ENCODE results near the gene MINDY4. TPM values are rescaled to one million over a fixed set of nuclear protein-coding genes. Genes with fewer than 3 reads are reported as not detected.
A peak's percentile ranks its signal among the peaks of the same experiment; 100 is the strongest.

MINDY4 gene
- total and polyA plus RNA-seq, 2 of the 4 experiments (the other 2 are of a cell fraction): 1.8 to 3.6 TPM

DNA sequence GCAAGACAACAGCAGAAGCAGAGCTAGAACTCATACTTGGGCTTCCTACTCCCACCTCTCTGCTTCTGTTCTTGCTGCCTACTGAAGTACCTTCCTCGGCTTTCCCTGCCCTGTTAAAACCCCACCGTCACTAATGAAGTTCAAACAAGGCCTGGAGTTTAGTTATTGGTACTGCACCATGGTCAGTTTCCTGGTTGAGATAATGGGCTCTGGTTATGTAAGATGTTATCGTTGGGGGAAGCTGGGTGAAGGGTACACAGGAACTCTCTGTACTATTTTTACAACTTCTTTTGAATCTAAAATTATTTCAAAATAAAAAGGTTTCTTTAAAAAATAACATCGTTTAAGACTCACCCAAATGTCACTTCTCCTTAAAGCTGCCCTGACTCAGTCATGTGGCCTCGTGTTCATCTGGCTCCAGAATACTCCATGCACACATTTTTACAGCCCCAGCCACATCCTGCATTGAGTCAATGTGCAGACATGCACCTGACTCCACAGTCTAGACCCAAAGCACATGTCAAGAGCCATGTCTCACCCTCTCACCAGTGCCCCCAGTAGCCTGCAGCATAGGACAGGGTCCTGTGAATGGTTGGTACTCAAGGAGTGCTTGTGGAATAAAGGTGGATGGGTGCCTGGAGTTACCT, 103.6 kb downstream of the MINDY4 start:
- Histone ChIP-seq H3K27ac (ENCODE audit: insufficient read depth, low read length) (no peak overlapping the region), H3K9me1 (ENCODE audit: insufficient read depth, low read length) (no peaks in the 10 kb centered on the region; the same call in 1 of the 2 replicates), H4K8ac (ENCODE audit: low read depth in 2 of 2, low read length in 2 of 2) (no peak overlapping the region), H4K20me1 (ENCODE audit: insufficient read depth, low read length) (no peaks in the 10 kb centered on the region), H3K9ac (ENCODE audit: low read depth, low read length) (no peak overlapping the region), H3K4ac (ENCODE audit: low read depth, low read length) (no peak overlapping the region), H2BK20ac (ENCODE audit: low read depth, low read length) (no peak overlapping the region), H3K14ac (replicated peaks; ENCODE audit: low read depth, low read length) (no peak overlapping the region), H3K79me1 (ENCODE audit: low read depth in 1 of 2, low read length in 2 of 2) (no peaks in the 10 kb centered on the region), H2BK120ac (ENCODE audit: low read depth, low read length) (no peak overlapping the region), H3K9me3 (ENCODE audit: control insufficient read depth, insufficient read depth, low read length) (peaks cover 5% of the 10 kb centered on the region; the same call in 1 of the 2 replicates), H3K4me1 (ENCODE audit: control insufficient read depth, insufficient read depth, low read length) (peaks cover 1% of the 10 kb centered on the region; the same call in 1 of the 2 replicates), H4K91ac (ENCODE audit: insufficient read depth, low read depth, low read length) (no peak overlapping the region), H3K36me3 (ENCODE audit: control insufficient read depth, insufficient read depth, low read length) (peaks cover 4% of the 10 kb centered on the region), H4K5ac (ENCODE audit: low read depth, low read length) (no peak overlapping the region), H3K27me3 (ENCODE audit: control insufficient read depth, insufficient read depth, low read length) (no peaks in the 10 kb centered on the region), H3K18ac (ENCODE audit: low read depth, low read length) (no peak overlapping the region), H3K23ac (ENCODE audit: low read depth, low read length) (no peak overlapping the region), H3K4me3 (ENCODE audit: insufficient read depth, low read depth, low read length) (no peak overlapping the region), H2AK9ac (replicated peaks; ENCODE audit: low read depth, low read length, poor library complexity) (peak overlapping the region; percentile 47), H2AK5ac (ENCODE audit: low read depth, low read length) (no peak overlapping the region), H3K4me2 (ENCODE audit: low read depth, low read length) (no peak overlapping the region), H2AFZ (replicated peaks; ENCODE audit: low read length, poor library complexity) (no peak overlapping the region), H2BK5ac (ENCODE audit: low read depth, low read length, poor library complexity, severe bottlenecking) (no peak overlapping the region), H3K56ac (ENCODE audit: extremely low read depth, insufficient read depth, low read length) (no peak overlapping the region), H2BK15ac (ENCODE audit: low read depth, low read length) (no peak overlapping the region)
- dilution Hi-C loops (cut with HindIII; ENCODE audit: low sequenced_read_pairs, unreplicated experiment): no loop called here
- intact Hi-C loops (cut with micrococcal nuclease): no loop called here
- no TSS peak for BruUV-seq (replicated peaks)
- DNase-seq (no peak), ATAC-seq (ENCODE audit: low read depth) (no peak)
- in situ Hi-C loops (cut with MboI; ENCODE audit: low sequenced_read_pairs): no loop called here
- ChIA-PET POLR2A (ENCODE audit: unreplicated experiment) (no interaction called here), CTCF (no interaction called here)
- WGBS, 2 experiments (ENCODE audit: extremely low coverage in 2 of 2, insufficient read length in 1 of 2): 100% methylated on average over 1 of the region's 5 CpGs; no CpG with 5 or more reads in 1 of the 2 experiments
- TF ChIP-seq CHD1 (IDR thresholded peaks at IDR 0.05; ENCODE audit: low read depth, low read length) (no peak), MAZ (IDR thresholded peaks at IDR 0.05; ENCODE audit: borderline replicate concordance, low read depth, low read length) (no peak), POLR2A (IDR thresholded peaks at IDR 0.05; ENCODE audit: low read depth, low read length) (no peak), RAD21 (IDR thresholded peaks at IDR 0.05; ENCODE audit: low read length) (no peak), MXI1 (IDR thresholded peaks at IDR 0.05; ENCODE audit: borderline replicate concordance, low read depth, low read length) (no peak), SMC3 (IDR thresholded peaks at IDR 0.05; ENCODE audit: low read depth, low read length) (no peak)
- TF ChIP-seq, protein P1, sequence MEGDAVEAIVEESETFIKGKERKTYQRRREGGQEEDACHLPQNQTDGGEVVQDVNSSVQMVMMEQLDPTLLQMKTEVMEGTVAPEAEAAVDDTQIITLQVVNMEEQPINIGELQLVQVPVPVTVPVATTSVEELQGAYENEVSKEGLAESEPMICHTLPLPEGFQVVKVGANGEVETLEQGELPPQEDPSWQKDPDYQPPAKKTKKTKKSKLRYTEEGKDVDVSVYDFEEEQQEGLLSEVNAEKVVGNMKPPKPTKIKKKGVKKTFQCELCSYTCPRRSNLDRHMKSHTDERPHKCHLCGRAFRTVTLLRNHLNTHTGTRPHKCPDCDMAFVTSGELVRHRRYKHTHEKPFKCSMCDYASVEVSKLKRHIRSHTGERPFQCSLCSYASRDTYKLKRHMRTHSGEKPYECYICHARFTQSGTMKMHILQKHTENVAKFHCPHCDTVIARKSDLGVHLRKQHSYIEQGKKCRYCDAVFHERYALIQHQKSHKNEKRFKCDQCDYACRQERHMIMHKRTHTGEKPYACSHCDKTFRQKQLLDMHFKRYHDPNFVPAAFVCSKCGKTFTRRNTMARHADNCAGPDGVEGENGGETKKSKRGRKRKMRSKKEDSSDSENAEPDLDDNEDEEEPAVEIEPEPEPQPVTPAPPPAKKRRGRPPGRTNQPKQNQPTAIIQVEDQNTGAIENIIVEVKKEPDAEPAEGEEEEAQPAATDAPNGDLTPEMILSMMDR (conservative IDR thresholded peaks at IDR 0.05; ENCODE audit: low read depth, low read length): no peak
- TF ChIP-seq, protein P2, sequence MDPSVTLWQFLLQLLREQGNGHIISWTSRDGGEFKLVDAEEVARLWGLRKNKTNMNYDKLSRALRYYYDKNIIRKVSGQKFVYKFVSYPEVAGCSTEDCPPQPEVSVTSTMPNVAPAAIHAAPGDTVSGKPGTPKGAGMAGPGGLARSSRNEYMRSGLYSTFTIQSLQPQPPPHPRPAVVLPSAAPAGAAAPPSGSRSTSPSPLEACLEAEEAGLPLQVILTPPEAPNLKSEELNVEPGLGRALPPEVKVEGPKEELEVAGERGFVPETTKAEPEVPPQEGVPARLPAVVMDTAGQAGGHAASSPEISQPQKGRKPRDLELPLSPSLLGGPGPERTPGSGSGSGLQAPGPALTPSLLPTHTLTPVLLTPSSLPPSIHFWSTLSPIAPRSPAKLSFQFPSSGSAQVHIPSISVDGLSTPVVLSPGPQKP (IDR thresholded peaks at IDR 0.05; ENCODE audit: borderline replicate concordance, low read depth, low read length): no peak

Data from IMR-90 (cell line).